Measurements from ENCODE around the gene ADORA2A.

ADORA2A gene

DNA sequence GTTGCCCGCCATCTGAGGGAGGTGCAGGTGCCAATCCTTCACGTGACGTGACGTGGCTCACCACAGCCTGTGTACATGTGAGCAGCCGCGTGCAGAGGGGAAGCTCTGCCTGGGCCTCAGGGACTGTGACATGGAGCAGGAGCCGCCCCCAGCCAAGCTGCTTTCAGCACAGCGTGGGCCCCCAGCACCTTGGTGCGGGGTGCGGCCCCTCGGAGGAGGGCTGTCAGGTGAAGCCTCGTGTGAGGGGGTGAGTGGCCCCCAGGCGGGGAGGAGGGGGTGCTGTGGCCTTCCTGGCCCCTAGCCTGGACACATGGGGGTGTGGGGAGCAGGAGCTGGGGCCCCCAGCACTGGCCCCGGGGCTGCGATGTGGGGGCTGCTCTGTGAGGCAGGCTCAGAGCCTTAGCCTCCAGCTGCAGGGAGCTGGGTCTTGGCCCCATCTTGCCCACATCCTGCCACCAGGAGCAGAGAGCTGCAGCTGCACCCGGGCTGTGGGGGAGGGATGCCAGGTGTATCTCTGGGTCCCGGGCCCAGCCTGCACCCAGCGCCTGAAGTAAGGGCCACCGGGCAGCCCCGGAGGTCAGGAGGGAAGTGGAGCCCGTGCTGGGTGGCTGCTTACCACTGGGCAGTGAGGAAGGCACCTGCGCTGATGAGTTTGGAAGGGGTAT, at the start of gene ADORA2A:
Gene ADORA2A, plus strand, starts transcription at position 100 of the 665 bp plus-strand sequence. CDS start 5,806 bp downstream, outside the sequence.
- no peak for DNase-seq

DNA sequence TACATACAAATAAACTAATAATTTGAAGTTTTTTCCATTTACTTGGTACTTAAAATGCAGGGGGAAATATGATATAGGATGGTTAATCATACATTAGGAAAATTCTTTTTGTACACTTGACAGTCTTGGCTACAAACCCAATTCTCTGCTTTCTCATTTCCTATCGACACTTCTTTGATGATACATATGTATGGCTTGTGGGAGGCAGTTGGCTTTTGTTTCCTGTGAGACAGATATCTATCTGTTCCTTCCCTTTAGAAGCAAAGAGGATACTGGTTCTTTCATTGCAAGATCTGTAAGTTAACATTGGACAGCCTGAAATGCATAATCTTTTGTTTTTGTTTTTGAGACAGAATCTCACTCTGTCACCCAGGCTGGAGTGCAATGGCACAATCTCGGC, 47.9 kb upstream of the ADORA2A start:
- DNase-seq: no peak

DNA sequence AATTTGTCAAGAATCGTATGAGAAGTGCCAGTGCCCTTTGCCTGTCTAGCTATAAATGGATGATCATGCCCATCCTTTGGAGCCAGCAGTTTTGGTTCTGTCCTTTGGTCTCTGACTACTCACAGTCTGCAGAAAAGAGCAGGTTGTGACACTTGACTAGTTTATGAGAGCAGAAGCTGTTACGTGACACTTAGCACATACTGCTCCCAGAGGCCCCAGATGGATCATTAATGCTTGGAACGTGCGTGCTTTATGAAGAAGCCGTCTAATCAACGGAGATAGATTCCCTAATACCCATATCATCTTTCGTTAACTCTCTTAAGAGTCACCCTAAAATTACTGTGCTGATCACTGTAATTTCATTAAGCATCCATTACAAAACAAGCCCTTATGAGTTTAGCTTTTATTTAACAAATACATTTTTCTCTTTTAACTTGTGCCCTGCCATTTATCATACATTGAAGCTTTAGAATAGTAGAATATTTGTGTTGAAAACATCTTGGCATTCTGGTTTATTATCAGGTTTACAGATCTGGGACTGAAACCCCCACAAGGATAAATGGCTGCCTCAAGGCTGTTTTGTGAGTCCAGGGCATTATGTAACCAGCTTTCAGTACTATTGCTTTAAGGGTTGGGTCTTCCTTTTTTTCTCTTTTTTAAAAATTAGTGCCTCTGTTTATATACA, 47.0 kb upstream of the ADORA2A start:
- peak; percentile 33 for DNase-seq

DNA sequence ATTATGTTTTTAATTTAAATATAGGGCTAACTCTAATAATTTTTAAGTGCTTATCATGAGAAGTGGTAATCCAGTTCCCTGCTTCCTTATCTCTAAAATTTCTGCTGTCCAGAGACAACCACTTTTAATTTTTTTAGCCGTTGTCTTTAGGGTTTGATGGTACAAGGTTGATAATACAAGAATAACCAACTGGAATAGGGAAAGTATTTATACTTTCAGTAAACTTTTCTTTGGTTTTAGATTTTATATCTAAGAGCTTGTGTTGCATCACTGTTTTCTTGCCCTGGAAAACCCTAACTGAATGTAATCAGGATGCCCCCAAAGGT, 46.5 kb upstream of the ADORA2A start:
- no peak for DNase-seq

DNA sequence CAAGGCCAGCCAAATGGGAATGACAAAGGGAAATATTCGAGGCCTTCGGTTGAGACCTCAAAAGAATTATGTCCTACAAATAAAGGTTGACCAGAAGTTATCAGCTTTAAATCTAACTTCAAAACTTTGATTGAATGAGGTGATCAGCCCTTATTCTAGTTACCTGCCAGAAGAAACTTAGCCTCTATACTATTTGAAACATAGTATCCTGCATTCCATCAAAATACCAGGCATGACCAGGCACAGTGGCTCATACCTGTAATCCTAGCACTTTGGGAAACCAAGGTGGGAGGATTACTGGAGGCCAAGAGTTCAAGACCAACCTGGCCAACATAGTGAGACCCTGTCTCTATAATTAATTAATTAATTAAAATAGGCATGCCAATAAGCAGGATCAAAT, 44.3 kb upstream of the ADORA2A start:
- no peak for DNase-seq

DNA sequence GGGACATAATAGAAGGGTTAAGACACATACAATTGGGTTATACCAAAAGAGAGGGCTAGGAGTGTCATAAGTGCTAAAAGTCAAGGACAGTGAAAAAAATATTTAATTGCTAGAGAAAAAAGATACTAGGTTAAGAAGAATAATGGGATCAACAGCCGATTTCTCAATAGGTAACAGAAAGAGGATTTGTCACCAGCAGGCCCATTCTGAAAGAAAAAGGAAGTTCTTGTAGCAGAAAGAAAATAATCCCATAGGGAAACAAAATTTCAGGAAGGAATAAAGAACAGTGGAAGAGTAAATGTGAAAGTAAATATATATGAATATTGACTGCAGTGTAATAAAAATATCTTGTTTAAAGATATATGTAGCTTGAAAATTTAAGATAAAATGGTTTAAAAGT, 43.3 kb upstream of the ADORA2A start:
- no peak for DNase-seq

DNA sequence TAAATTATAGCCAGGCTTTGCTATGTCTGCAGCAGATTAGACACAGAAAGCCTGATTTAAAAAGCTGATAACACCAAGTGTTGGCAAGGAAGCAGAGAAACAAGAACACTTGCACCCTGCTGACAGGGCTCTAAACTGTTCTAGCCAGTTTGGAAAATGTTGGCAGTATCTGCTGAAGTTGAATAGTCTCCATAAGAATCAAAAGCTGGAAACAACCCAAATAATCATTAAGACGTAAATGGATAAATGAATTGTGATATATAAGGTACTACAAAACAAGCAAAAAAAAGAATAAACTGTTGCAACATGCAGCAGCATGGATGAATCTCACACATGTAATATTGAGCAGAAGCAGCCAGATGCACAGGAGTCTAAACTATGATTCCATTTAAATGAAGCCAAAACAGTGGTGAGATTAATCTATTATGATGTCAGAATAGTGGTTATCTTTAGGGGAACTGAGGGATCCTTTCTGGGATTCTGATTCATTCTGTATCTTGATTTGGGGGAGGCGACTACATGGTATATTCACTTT, 40.4 kb upstream of the ADORA2A start:
- DNase-seq: no peak

DNA sequence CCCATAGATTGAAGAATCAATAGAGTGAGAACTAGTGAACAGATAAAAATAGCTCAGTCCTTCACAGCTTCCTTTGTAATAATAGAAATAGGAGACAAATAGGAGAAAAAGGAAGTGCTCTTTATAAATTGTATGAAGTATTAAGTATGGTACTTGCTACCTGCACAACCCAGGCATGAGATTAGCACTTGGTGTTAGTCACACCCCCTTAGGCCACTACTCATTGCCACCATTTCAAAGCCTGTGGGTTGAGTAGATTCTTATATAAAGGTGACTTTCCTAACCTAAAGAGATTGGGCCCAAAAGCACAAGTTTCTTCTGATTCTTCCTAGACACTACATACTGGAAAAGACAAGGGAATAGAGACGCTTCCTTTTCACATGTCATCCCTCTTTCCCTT, 37.7 kb upstream of the ADORA2A start:
- no peak for DNase-seq

DNA sequence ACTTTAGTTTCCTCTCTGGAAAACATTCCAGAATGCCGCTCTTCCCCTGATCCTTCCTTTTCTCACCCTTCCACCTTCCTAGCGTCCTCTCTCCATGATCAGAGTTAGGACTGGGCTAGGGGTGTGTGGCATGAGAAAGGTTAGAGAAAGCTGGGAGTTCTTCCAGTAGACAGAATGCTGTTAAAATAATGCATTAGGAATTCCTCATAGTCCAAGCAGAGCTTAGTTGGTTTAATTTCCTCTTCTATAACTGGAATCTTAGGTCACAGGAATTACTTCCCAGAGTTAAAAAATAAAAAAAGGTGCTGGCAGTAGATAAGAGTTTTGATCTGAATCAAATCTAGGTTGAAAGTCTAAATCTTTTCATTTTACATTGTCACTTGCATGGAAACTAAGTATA, 37.2 kb upstream of the ADORA2A start:
- no peak for DNase-seq

DNA sequence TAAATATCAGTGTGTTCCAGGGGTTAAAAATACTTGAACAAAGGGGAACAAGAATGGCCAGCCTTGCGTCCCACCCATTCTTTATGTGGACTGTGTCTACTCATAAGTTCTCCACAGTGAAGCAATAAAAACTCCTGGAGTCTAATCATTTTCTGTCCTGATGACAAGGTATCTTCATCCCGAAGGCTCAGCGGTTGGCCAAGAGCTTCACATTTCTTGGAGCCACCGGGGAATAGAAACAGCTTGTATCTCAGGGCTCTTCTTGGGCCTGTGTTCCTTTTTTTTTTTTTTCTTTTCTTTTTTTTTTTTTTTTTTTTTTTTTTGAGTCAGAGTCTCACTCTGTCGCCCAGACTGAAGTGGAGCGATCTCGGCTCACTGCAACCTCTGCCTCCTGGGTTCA, 36.8 kb upstream of the ADORA2A start:
- no peak for DNase-seq

DNA sequence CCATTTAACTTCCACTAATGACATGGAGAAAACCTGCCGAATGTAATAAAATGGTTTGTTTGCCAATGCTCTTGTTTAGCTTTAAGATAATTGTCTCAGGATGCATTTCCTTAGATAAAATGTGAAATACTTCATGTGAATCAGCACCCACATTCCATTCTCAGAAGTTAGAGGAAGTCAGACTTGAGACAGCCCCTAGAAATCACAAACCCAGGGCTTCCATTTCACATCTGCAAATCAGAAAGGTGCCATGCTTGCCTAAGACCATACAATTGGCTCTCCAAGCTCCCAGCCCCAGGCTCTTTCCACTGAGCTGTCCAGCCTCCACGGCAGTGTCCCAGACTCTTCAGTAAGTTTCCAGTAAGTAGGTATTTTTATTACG, 35.6 kb upstream of the ADORA2A start:
- DNase-seq: no peak

DNA sequence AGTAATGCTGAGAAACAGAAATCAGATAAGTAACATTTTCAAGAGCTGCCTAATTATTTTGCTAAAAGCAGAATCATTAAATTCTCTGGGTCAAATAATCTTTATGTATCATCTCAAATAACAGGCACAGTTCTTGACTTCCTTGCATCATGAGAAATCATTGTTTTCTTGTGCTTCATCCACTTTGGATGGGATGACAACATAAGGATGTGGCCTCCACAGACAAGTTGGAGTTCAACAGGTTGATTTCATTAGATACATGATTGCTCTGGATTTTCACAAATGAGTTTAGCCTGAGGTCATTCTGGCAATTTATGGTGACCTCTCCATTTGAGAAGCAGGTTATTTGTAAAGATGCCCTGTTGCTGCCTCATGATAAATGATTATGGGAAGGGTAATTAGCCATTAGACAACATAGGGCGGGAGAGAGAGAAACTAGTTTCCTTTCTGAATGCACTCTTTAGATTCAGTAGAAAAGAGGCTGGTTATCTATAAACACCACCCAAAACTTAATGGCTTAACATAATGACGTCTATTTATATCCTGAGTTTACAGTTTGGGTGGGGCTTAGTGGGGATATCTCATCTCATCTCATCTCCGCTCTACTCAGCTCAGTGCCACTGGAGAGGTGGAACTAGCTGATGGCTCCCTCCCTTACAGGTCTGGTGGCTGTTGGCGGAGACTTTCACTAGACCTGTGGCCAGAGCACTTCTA, 35.0 kb upstream of the ADORA2A start:
- DNase-seq: no peak

DNA sequence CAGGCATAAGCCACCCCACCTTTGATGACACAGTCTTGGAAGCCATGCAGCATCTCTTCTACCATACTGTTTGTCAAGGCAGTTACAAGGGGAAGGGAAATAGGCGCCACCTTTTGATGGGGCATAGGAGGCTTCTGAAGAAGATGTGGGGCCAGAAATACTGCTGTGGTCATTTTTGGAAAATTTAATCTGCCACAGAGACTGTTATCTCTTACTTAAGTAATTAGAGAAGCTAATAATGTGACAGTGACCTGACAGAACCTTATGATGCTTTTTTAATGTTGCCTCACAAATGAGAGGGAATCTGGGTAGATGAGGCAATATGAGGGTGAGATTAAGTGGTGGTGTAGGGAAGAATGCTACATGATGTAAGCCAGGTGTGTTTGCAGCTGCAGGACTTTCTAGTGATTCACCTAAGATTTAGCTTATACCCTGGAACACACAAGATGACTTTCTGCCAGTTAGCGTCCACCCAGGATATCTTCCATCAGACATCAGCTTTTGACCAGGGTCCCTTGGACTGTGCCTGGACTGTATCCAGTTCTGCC, 34.3 kb upstream of the ADORA2A start:
- no peak for DNase-seq

DNA sequence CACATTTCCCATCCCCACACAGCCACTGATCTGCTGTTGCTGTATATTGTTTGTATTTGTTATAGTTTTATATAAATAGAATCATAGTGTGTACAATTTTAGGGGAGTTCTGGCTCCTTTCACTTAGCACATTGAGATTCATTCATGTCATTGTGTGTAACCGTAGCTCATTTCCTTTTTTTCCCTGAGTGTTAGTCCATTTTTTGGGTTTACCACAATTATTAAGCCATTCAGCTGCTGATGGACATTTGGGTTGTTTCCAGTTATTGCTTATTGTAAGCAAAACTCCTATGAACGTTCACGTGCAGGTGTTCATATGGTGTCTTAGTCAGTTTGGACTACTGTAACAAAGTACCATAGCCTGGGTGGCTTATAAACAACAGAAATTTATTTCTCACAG, 33.6 kb upstream of the ADORA2A start:
- no peak for DNase-seq

DNA sequence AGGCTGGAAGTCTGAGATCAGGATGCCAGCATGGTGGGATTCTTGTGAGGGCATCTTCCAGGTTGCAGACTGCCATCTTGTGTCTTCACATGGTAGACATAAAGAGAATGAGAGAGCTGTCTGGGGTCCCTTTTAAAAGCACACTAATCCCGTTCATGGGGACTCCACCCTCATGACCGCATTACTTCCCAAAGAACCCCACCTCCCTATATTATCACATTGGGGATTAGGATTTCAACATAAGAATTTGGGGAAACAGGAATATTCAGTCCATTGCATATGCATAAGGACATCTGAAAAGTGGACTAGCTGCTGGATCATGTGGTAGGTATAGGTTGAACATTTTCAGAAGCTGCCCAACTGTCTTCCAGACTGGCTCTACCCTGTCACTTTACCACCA, 33.1 kb upstream of the ADORA2A start:
- no peak for DNase-seq

DNA sequence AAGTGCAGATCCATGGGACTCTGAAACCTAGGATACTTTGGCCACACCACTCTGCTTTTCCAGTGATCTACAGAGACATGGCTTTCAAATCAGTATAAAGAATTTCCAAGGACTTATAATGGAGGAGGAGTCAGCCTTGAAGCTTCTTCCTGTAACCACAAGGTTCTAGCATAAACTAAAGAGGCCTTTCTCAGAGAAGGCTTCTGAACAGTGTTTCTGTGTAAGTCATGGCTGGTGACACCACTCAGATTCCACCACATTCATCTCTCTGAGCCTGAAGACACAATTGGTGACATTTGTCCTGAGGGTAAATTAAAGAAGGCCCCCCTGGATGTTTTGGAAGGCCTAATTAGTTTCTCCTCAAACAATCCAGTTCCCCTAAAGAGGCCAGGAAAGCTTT, 29.0 kb upstream of the ADORA2A start:
- DNase-seq: no peak

DNA sequence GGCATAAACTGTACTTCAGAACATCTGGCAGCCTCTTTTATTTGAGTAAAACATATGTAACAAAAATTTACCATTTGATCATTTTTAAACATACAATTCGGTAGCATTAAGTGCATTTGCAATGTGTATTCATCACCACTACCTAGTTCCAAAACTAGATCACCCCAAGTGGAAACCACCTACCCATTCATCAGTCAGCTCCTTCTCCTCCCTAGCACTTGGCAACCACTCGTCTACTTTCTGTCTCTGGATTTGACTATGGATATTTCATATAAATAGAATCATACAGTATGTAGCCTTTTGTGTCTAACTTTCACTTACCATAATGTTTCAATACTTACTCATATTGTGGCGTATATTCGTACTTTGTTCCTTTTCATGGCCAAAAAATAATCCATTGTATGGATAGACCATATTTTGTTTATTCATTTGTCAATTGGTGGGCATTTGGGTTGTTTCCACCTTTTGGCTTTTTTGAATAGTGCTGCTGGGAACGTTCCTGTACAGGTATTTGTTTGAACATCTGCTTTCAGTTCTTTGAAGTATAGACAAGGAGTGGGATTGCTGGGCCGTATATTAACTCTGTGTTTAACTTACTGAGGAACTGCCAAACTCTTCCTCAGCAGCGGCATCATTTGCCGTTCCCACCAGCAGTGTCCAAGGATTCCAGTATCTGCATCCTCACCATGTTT, 27.2 kb upstream of the ADORA2A start:
- DNase-seq: no peak

DNA sequence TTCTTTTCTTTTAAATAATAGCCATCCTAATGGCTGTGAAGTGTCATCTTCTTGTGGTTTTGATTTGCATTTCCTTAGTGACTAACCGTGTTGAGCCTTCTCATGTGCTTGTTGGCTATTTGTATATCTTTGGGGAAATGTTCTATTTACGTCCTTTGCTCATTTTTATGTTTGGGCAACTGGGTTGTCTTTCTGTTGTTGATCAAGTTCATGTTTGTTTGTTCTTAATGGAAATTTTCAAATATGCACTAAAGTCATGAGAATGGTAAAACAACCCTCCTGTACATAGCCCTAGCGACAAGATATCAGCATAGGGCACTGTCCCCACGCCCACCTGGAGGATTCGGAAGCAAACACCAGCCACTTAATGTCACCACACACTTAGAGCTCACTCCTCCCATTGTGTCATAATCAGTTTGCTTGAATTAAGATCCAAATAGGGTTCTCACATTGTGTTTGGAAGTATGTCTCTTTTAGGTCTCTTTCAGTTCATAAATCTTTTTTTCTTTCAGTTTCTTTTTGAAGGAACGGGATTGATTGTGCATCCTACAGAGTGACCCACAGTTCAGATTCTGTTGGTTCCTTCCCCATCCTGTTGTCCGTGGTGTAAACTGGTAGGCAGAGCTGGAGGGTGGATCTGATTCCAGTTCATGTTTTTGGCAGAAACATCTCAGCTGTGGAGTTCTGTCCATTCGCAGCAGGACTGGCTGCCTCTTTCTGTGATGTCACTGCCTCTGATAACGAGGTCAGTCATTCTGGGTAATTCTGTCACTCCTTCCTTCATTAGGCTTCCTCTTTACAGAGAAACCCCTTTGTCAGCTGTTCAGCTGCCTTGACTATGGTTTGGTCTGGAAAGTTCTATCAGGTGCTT, 26.4 kb upstream of the ADORA2A start:
- DNase-seq: no peak

DNA sequence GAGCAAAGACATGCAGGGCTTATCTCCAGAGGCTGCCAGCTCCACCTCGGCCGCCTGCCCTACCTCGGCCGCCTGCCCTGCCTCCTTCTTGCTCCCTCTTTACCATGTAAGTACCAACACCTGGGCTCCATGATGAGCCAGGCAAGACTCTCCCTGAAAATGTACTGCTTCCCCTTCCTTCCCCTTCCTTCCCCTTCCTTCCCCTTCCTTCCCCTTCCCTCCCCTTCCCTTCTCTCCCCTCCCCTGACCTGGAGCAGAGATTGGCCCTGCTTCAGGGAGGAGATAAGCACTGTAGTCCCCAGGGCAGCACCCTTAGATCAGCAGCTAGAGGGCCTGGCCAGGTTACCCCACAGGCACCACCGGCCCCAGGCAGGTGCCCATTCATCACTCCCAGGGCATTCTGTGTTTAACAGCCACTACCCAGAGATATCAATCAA, 25.4 kb upstream of the ADORA2A start:
- DNase-seq: no peak

DNA sequence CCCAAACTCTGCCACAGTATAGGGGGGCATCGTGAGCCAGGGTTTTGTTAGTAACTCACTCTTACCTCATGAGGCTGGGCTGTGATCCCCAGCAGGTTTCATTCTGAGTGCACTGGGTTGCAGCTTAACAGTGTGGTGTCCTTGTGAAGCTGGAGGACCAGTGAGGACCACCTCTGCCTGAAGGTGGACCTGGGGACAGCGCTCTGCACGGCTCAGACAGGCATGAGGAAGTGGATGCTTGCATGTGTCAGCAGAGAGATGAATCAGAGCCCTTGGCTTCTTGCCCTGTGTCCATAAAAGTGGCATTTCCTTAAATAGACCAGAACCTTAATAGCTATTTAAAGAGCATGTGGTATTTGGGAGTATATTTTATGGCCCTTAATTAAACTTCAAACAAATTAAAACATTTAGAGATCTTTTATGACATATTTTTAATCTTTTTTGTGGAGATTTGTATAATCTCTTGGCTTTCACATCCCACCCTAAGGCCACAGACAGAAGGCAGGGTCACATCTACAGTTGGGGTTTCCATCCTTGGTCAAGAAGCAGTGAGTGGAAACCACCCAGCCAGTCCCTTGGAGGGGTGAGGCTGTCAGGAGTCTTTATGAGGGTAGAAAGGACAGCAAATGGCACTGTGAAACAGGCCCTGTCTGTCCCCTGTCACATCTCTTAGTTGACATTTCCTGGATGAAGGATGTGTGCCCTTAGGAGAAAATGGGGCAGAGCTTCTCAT, 24.8 kb upstream of the ADORA2A start:
- DNase-seq: no peak

DNA sequence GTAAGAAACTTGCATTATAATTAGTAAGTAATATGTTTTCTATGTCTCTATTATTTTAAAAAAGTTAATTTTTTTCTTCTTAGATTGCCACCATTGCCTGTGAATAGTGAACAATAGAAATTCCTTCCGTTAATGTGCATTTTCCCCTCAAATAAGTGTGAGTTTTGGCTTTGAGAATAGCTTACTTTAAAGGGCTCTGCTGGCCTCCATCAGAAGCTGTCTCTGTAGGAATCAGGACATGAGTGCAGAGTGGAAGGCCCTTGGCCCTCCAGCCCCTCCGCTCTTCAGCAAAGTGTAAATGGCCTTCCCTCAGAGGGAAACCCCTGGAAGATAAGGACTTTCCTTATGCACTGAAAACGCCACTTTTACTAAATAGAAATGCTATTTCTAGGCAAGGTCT, 24.1 kb upstream of the ADORA2A start:
- DNase-seq: no peak
